GM10266 (cell line): ENCODE measurements around the gene DDX53.

ENCODE experiments used
- DNase-seq: peaks from one replicate; pipeline ENCODE4 v3.0.0; 2012; ENCODE audit errors: extremely low spot score
- CTCF ChIP-seq: IDR thresholded peaks from 2 replicates; pipeline ENCODE4 v1.5.1; 2012; ENCODE audit warnings: mild to moderate bottlenecking, low read depth; ENCODE audit not compliant: control insufficient read depth, insufficient read depth; ENCODE audit errors: missing control alignments

Gene DDX53

GRCh38 chrX:23046443-23046842 lies 46.7 kb downstream of the DDX53 start:
- no peak for DNase-seq
- TF ChIP-seq CTCF = no peak

GRCh38 chrX:23048806-23049573 lies 49.2 kb downstream of the DDX53 start:
- TF ChIP-seq CTCF = no peak
- no peak for DNase-seq

GRCh38 chrX:23052324-23052723 lies 52.6 kb downstream of the DDX53 start:
- TF ChIP-seq CTCF = no peak

More at GRCh38 chrX:23052324-23052723, 52.6 kb downstream of the DDX53 start:
- no peak for DNase-seq
